ENCODE measurements around the gene SMG6.

SMG6 gene

DNA sequence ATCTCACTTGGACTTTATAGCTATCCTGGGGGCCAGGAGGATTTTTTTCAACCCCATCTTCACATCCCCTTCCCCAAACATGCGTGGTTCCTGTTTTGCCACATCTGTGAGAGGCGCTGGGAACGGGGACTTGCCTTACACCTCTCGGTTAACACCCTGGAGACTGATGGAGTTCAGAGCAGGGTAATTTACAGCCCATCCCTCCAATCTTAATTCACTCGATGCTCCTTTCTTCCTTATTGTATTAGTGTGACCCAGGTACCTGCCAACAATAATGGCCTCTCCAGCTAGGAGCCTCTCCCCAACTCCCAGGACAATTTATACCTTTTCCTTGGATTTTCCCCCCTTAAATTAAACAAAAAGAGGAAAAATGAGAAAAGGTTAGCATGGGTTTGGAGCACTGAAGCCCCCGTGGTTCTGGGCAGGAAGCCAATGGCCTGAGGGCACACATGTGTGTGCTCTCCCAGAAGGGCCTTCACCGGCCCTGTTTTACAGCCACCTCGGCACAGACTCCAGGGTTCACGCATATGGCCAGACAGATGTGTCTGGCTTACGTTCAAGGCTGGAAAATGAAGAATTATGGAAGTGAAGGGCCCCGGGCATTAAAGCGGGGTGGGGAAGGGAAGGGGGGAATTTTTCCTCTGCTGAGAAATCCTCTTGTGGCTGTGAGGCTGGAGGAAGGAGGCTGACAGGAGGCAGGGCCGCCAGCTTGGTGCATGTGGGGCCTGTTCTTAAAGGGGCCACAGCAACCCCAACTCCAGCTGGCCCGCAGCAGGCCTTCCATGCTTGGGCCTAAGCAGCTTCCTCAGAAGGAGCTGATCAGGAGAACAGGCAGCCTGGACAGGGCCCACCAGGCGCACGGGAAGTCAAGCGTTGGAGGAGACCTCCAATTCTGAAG is 227.2 kb downstream of the SMG6 start:
- no peak for DNase-seq (ENCODE audit: low read depth in 2 of 2)

DNA sequence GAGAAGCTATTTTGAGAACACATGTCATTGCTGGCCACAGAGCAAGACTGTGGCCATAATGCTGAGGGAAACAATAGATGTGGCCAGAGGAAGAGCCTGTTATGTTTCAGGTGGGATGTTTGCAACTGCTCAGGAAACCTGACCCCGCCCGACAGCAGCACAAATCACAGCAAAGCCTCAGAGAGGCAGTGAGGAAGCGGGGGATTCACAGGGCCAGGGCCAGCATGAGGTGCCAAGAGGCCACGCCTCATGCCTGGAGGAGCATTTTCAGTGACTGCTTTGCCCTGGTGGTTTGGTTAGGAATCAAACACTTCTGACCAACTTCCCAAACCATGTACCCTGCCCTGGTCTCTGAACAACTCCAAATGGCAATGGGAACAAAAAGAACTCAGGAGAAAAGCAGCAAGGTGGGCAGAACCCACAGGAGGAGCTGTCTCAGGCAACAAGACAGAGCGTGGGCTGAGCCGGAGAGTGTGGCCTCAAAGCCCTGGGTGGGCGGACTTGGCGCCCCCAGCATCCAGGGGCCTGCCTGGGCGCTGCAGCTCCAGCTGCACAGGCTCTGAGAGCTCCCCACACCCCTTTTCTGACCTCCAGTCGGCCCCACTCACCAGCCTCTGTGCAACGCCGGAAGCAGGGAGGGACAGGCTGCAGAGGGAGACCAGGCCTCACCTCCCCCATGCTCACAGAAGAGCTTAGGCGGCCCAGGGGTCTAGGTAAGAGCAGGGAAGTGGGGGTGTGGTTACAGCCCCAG is 228.1 kb downstream of the SMG6 start:
- DNase-seq (ENCODE audit: low read depth in 2 of 2) = no peak

DNA sequence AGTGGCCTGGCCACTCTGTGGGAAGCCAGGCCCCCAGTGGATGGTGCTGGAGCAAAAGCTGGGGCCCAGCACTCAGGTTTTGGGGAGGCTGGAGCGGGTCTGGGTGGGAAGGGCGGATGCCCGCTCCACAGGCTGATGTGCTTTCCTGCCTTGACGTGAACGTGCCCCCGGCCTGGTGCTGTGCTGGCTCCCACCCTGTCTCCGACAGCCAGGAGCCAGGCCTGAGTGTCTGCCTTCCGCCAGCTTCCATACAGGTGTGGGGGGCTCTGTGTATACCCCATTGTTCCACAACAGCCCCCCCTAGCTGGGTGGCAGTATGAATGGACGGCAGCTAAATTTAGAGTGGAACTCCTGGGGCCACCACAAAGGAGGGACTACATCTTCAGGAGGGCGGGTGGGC is 228.7 kb downstream of the SMG6 start:
- DNase-seq (ENCODE audit: low read depth in 2 of 2) = no peak

DNA sequence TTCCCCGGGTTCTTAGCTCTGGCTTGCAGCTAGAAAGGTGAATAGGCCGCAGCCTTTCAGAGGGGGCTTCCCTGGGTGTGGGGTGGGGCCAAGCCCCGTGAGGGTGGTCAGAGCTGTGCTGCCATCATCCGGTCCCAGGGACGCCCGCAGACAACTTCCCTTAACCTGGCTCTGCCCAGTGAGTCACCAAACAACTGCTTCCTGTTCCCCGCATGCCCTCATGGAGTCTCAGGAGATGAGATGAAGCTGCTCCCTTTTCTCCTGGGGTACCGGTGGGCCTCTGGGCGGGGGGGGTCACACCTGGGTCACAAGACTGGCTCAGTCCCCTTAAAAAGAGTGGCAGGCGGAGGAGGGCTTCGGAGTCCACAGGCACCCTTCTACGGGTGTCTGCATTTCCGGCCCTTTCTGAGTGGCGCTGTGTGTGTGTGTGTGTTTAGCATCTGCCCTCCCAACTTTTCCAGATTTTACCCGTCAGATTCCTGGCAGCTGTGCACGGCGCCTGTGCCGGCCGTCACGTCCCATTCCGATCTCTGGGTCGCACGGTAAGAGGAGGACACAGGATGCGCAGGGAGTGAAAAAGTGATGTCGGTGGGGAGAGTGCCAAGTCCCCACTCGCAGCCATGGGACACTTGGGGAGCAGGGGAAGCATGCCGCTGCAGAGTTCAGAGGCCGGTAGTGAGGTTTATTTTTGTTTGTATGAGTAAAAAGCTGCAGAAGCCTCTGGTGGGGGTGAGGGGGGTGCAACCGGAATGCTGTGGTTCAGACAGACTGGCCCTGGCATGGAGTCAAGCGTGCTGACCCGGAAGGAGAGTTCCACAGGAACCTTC is 231.9 kb downstream of the SMG6 start:
- no peak for DNase-seq (ENCODE audit: low read depth in 2 of 2)

DNA sequence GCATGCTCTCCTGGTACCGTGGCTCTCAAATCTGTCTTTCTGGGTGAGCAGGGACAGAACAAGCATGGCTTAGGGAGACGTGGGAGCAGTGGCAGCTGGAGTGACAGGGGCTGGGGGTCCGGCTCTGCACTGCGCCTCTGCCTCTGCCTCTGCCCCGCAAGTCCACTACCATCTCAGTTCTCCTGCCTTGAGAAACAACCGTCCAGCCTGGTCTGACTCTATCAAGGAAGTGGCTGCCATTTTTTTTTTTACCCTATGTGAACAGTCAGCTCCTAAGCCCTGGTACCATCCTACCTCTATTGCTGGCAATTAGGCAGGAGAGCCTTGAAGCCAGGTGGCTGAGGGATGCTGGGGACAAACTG is 232.6 kb downstream of the SMG6 start:
- DNase-seq (ENCODE audit: low read depth in 2 of 2) = no peak

DNA sequence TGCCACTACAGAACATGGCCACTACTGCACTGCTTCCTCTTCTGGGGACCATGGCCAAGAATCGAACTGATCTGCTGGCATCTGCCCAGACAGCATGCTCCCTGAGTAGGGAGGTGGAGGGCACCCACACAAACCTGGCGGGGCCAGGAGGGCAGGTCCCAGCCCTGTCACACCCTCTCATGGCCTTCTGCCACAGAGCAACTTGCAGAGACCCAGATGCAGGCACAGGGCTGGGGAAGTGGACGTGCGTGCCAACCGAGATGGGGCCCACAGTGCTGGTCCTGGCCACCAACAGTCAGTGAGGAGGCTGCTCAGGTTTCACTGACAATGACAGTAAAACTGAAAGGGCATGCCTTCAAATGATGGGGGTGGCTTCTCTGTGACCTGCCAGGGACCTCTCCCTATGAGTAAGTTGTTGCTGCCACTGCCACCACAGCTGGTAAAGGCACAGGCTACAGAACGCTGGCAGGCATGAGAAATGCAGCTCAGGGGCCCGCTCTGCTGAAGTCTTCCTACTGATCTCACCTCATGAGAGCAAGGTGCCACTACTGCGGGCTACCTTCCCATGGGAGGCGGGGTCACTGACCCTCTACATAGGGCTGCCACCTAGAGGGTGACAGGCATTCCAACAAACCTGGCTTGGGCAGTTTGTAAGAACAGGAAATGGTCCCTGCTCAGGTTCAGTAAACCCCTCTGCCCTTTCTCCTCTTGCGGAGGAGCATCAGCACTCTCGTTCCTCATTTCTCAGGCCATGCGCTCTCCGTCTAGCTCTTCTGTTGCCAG is 233.2 kb downstream of the SMG6 start:
- peak; percentile 33 to 69 for DNase-seq (ENCODE audit: low read depth in 2 of 2)

DNA sequence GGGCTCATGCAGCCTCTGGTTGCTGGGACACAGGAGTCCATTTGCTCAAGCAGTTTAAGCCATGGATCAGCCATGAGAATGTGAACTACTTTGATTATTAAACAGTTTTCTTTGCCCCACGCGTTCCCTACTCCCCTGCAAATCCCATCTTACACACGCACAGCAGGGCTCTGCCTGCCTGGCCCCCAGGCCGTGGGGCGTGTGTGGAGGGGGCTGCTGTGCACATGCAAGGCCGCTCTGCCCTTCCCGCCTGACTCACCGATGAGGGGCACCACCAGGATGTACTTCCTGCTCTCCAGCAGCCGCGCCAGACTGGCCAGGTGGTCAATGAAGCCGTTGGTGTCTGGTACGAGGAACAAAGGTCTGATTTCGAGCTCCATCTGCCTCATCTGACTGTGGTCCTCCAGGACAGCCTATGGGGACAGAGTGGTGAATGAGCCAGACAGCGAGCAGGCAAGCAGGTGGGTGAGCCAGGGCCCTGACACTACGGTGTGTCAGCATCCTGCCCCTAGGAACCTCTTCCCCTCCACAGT is 235.0 kb downstream of the SMG6 start:
- no peak for DNase-seq (ENCODE audit: low read depth in 2 of 2)

DNA sequence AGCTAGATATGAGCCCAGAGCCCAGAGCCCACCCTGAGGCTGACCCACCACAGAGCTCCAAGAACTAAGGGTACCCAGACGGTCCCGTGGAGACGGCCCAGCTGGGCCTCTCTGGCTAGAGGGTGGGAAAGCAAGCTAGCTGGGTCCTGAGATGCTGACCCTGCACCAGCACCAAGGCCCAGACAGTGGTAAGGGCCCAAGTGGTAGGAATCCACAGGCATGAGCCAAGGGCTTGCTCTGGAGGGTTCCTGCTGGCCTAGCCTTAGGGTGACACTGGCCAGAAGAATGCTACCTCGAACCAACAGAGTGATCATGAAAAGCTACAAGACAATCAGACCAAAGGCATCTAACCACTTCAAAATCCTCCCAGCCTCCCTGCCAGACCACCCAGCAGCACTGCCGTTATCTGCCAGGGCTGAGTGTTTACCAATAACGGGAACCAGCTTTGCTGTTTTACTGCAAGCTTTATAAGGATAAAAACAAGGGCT is 235.5 kb downstream of the SMG6 start:
- DNase-seq (ENCODE audit: low read depth in 2 of 2) = no peak

DNA sequence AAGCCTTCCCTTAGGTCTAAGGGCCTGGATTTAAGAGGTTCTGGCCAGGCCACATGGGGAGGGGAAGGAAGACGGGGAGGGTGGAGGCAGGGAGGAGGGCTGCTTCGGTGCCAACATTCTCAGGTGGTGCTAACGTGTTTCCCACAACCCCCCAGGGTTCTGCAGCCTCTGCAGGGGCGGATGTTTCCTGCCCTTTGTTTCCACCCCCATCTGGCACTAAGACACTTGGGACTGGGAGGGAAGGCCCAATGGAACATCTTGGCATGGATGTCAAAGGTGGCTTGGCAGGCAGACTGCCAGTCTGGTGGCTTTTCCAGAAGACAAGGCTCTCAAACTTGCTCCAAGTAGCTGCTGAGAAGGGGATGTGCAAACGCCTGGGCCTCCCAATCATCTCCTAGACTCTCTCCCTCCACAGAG is 236.0 kb downstream of the SMG6 start:
- DNase-seq (ENCODE audit: low read depth in 2 of 2) = no peak

DNA sequence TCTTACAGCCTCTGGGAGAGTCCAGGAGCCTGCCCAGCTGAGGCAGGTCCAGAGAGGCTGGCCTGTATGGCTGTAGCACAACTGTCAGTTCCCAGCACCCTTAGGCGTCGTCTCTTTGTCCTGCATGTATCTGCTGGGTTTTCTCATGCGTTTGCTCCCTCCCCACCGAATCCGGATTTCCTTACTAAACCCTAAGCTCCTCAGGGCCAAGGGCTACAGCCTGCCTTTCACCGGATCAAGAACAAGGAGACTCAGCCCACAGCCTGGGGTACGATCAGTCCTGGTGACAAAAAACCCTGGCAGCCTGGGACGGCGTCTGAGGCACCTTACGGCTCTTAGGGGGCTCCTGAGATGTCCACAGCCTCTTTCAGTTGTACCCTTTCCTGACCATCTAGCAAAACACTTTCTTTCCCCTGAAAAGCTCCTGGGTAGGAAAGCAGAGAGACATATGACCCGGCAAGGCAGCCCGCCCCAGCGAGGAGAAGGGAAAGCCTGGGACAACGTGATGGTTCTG is 236.5 kb downstream of the SMG6 start:
- no peak for DNase-seq (ENCODE audit: low read depth in 2 of 2)

DNA sequence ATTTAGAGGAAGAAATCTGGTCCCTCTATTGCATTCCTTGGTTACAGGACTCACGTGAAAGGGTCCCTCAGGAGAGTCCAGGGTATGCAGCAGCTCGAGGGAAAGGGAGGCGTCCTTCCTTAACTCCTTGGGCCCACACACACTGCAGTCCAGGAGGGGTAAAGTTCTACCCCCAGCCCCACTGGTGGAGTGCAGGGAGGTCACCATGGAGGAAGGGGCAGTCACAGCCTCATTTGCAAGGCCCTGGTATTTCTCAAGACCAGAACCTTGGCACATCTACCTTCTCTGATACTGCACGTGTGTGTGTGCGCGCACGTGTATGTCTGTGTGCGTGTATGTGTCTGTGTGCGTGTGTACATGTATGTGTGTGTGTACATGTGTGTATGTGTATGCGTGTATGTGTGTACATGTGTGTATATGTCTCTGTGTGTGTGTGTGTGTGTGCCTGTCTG is 237.6 kb downstream of the SMG6 start:
- DNase-seq (ENCODE audit: low read depth in 2 of 2) = no peak

DNA sequence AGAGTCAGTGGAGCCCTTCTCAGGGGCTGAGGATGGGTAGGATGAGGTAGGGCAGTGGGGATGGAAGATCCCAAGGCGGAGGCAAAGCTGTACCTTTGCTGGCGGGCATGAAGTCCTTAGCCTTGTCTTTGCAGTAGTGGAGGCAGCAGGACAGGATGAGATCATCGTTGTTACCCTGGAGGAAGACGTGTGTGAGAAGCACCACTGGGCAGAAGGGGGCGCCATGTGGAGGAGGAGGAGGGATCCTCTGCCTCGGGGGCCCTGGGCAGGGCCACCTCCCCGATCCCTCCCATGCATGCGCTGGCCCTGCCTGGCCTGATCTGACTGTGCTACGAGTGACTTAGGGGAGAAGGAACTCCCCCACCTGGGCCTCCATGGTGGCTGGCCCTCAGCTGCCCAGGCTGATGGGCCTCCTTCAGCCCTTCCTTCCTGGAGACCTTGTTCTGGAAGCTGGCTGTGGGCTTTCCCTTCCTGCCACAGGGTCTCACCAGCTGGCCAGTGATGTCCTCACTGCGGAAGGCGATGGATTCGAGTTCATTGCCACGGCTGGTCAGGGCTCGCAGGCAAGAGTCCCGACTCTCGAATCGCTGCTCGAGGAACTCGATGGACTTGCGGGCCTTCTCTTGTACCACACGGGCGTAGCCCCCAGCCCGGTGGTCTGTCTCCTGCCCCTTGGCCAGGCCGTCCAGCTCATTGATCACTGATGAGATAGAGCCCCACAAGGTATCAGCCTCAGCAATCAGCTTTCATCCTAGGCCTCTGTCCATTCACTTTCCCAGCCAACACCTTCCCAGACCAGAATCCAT is 238.4 kb downstream of the SMG6 start:
- peak; percentile 32 to 61 for DNase-seq (ENCODE audit: low read depth in 2 of 2)

DNA sequence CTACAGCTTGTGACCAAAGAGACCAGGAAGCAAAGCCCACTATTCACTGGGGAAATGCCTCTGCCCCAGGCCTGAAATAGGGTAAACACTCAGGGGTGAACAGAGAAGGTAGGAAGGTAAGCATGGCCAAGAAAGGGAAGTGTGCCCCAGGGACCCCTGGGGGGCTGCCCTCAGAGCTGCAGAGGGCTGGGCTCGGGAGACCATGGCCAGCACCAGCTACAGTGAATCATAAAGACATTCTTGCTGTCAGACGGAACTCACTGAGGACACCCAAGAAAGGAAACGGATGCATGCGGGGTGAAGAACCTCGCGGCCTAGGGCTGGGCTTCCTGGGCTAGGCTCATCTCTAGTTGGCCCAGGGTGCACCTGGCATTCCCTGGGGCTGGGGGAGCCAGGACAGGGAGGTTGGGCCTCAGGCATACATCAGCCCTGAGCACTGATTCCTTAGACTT is 239.0 kb downstream of the SMG6 start:
- DNase-seq (ENCODE audit: low read depth in 2 of 2) = no peak

DNA sequence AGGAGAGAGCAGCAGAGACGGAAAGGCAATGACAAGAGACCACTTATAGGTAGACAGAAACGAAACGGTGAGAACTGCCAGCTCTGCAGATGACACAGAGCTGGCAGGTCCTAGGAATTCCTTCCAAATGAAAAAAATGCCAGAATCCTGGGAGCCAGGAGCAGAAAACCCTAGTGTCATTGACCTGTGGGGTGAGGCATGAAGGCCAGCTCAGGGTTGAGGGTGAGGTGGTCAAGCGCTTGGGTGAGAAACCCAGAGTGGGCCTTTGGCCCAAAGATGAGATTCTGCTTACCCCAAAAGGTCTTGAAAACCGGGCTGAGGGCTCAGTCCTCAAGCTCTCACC is 239.5 kb downstream of the SMG6 start:
- DNase-seq (ENCODE audit: low read depth in 2 of 2) = no peak

DNA sequence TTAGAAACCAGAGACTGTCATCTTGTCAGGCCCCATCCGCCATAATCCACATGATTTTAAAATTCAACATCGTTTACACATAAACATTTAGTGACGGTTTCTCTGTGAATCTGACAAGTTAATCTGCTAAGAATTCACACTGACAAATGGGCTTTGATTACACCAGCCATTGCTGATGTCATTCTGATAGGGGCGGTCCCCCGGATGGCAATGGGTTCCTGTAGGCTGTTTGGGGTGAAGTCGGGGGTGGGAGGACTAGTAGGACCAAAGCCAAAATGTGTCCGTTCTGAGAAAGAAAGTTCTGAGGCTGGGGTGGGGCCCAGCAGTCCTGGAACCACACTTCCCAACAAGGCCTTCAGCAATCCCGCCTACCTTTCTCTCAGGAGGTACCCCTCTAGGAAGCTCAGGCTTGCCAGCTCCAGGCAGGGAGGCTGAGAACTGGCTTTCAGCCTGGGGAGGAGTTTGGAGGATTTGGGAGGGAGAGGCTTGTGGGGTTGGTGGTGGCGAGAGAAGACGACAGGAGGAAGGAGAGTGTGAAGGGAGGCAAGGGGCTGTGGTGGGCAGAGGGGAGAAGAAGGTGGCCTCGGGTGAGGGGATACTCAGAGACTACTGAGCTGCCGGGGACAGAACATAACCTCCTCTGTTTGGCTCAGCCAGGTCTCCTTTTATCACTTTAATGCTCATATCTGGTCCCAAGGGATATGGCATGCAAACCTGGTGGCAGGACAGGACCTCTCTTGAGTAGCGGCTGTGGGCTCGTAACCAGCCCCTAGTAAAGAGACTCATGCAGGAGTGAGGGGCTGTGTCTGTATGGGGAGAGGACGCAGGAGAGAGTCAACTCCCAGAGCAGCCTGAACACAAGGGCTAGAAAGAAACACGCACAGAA is 240.1 kb downstream of the SMG6 start:
- DNase-seq (ENCODE audit: low read depth in 2 of 2) = no peak

DNA sequence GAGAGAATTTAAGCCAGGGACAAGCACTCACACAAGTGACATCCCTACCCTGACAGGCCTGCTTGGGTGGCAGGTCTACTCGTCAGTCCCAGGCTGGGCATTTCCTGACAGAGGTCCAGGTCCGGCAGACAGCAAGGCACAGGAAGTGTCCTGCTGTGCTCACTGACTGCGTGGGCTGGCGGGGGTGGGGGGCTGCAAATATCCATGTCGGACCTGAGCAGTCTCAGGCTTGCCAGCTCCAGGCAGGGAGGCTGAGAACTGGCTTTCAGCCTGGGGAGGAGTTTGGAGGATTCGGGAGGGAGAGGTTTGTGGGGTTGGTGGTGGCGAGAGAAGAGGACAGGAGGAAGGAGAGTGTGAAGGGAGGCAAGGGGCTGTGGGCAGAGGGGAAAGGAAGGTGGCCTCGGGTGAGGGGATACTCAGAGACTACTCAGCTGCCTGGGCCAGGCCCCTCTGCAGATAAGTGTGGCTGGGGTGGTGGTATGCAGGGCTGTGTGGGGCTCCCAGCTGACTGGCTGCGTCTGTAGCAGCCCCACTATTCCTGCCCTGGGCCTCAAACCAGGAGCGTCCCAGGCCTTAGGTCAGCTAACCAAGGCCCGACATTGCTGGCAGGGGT is 240.9 kb downstream of the SMG6 start:
- DNase-seq (ENCODE audit: low read depth in 2 of 2) = no peak

DNA sequence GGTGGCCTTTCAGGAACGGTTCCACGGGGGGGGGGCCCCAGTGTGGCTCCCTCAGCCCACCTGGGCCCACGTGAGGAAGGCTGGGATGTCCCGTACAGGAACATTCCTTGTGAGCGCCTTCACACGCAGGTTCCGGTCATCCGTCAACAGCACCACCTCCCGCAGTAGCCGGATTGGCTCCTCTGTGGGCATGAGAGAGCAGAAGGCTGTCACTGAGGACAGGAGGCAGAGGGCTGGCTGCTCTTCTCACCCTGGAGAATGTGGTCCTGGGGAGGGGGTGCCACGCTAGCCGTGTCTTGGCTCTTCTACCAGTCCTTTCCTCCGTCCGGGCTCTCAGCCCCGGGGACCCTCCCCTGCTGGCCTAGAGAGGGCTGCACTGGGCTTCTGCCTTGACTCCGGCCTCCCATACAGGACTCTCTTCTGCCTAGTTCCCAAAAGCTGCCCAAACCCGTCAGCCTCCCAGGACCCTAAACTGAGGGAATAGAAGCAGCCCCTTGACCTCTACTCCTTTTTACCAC is 242.1 kb downstream of the SMG6 start:
- no peak for DNase-seq (ENCODE audit: low read depth in 2 of 2)

Data from stimulated activated CD4-positive, alpha-beta T cell treated with anti-CD3 and anti-CD28 coated beads, Interleukin-12 subunit alpha, Interleukin-12 subunit beta, amount 100 ng/mL, for 24 hours (primary cell).